H9 (cell line): ENCODE measurements around the gene MRTFA. TPM values are rescaled to one million over a fixed set of nuclear protein-coding genes. Genes with fewer than 3 reads are reported as not detected.

Source experiments
- DNase-seq: peaks from one replicate; pipeline ENCODE4 v3.0.0-alpha.2; 2017
- H2AFZ ChIP-seq: one replicate; pipeline ENCODE4 v1.6.1; 2013; ENCODE audit warnings: mild to moderate bottlenecking, low read length, control low read depth, moderate library complexity
- H2AK5ac ChIP-seq: 2 replicates; pipeline ENCODE4 v1.6.1; 2013; ENCODE audit warnings: low read length, control low read depth, mixed read lengths; ENCODE audit not compliant: insufficient read length
- H2BK120ac ChIP-seq: one replicate; pipeline ENCODE4 v1.6.1; 2013; ENCODE audit warnings: low read depth, mild to moderate bottlenecking, low read length, control low read depth, inconsistent platforms; ENCODE audit not compliant: poor library complexity, severe bottlenecking
- H2BK12ac ChIP-seq: 2 replicates; pipeline ENCODE4 v1.6.1; 2013; ENCODE audit warnings: low read length, control low read depth, mixed read lengths, low read depth; ENCODE audit not compliant: insufficient read length
- H2BK15ac ChIP-seq: 2 replicates; pipeline ENCODE4 v1.6.1; 2013; ENCODE audit warnings: low read depth, low read length, control low read depth
- H2BK20ac ChIP-seq: one replicate; pipeline ENCODE4 v1.6.1; 2013; ENCODE audit warnings: low read depth, mild to moderate bottlenecking, low read length, control low read depth, inconsistent platforms; ENCODE audit not compliant: poor library complexity, severe bottlenecking
- H2BK5ac ChIP-seq: 2 replicates; pipeline ENCODE4 v1.6.1; 2013; ENCODE audit warnings: low read length, control low read depth, mixed read lengths; ENCODE audit not compliant: insufficient read length
- H3K14ac ChIP-seq: 2 replicates; pipeline ENCODE4 v1.6.1; 2013; ENCODE audit warnings: low read length, control low read depth; ENCODE audit not compliant: insufficient read depth
- H3K18ac ChIP-seq: 2 replicates; pipeline ENCODE4 v1.6.1; 2013; ENCODE audit warnings: low read depth, mild to moderate bottlenecking, mixed read lengths, low read length, control low read depth; ENCODE audit not compliant: insufficient read length
- H3K23ac ChIP-seq: 2 replicates; pipeline ENCODE4 v1.6.1; 2013; ENCODE audit warnings: low read length, control low read depth, mixed read lengths, low read depth; ENCODE audit not compliant: insufficient read length
- H3K23me2 ChIP-seq: 2 replicates; pipeline ENCODE4 v1.6.1; 2013; ENCODE audit warnings: low read depth, mild to moderate bottlenecking, mixed read lengths, low read length, control low read depth; ENCODE audit not compliant: insufficient read length, poor library complexity, severe bottlenecking
- H3K27ac ChIP-seq: 2 replicates; pipeline ENCODE4 v1.5.1; 2013; ENCODE audit warnings: low read length, control low read depth, mixed read lengths, low read depth; ENCODE audit not compliant: insufficient read length
- H3K27me3 ChIP-seq: 2 replicates; pipeline ENCODE4 v1.6.1; 2013; ENCODE audit warnings: low read length, control low read depth, inconsistent platforms; ENCODE audit not compliant: insufficient read depth
- H3K4ac ChIP-seq: 2 replicates; pipeline ENCODE4 v1.6.1; 2013; ENCODE audit warnings: low read depth, mild to moderate bottlenecking, control low read depth, inconsistent platforms, low read length, moderate library complexity
- H3K4me1 ChIP-seq: 2 replicates; pipeline ENCODE4 v1.6.1; 2013; ENCODE audit warnings: low read length, control low read depth, inconsistent platforms; ENCODE audit not compliant: insufficient read depth
- H3K4me2 ChIP-seq: 2 replicates; pipeline ENCODE4 v1.6.1; 2013; ENCODE audit warnings: low read length, control low read depth, mixed read lengths; ENCODE audit not compliant: insufficient read length, insufficient read depth
- H3K56ac ChIP-seq: 2 replicates; pipeline ENCODE4 v1.6.1; 2013; ENCODE audit warnings: low read depth, mild to moderate bottlenecking, mixed read lengths, low read length, control low read depth; ENCODE audit not compliant: insufficient read length
- H3K79me1 ChIP-seq: 2 replicates; pipeline ENCODE4 v1.6.1; 2013; ENCODE audit warnings: low read depth, mild to moderate bottlenecking, moderate library complexity, low read length, control low read depth, inconsistent platforms; ENCODE audit not compliant: insufficient read depth, poor library complexity, severe bottlenecking
- H3K79me2 ChIP-seq: 2 replicates; pipeline ENCODE4 v1.6.1; 2013; ENCODE audit warnings: low read length, control low read depth, inconsistent platforms; ENCODE audit not compliant: insufficient read depth
- H3K9ac ChIP-seq: 2 replicates; pipeline ENCODE4 v1.6.1; 2013; ENCODE audit warnings: low read length, control low read depth, mixed read lengths; ENCODE audit not compliant: insufficient read length; ENCODE audit errors: extremely low read depth
- H3K9me3 ChIP-seq: one replicate; pipeline ENCODE4 v1.6.1; 2013; ENCODE audit warnings: low read depth, low read length, inconsistent platforms; ENCODE audit not compliant: control insufficient read depth
- H3T11ph ChIP-seq: one replicate; pipeline ENCODE4 v1.6.1; 2013; ENCODE audit warnings: mild to moderate bottlenecking, low read length, control low read depth, inconsistent platforms
- H4K20me1 ChIP-seq: one replicate; pipeline ENCODE4 v1.6.1; 2013; ENCODE audit not compliant: control insufficient read depth, insufficient read length, insufficient read depth
- H4K5ac ChIP-seq: 2 replicates; pipeline ENCODE4 v1.6.1; 2013; ENCODE audit warnings: low read depth, mild to moderate bottlenecking, mixed read lengths, low read length, control low read depth; ENCODE audit not compliant: insufficient read length
- H4K8ac ChIP-seq: replicated peaks from 2 replicates; pipeline ENCODE4 v1.6.1; 2013; ENCODE audit warnings: low read length, control low read depth, mixed read lengths, low read depth; ENCODE audit not compliant: insufficient read length
- H4K91ac ChIP-seq: 2 replicates; pipeline ENCODE4 v1.6.1; 2013; ENCODE audit warnings: low read depth, mild to moderate bottlenecking, moderate library complexity, mixed read lengths, low read length, control low read depth; ENCODE audit not compliant: insufficient read length
- H3K27ac Mint-ChIP-seq, 3 experiments: 2 replicates in 2 of 3; 3 replicates in 1 of 3; pipeline ENCODE4 v1.8.0; 2020 to 2021; ENCODE audit warnings: mixed read lengths in 3 of 3, mild to moderate bottlenecking in 1 of 3, moderate library complexity in 1 of 3
- H3K27me3 Mint-ChIP-seq: 2 replicates; pipeline ENCODE4 v1.8.0; 2021; ENCODE audit warnings: low read depth, mild to moderate bottlenecking, moderate library complexity, mixed read lengths
- H3K36me3 Mint-ChIP-seq, 3 experiments: 2 replicates in 2 of 3; 3 replicates in 1 of 3; pipeline ENCODE4 v1.8.0; 2020 to 2021; ENCODE audit warnings: low read depth in 3 of 3, mixed read lengths in 3 of 3; ENCODE audit not compliant: insufficient read depth in 1 of 3
- H3K4me1 Mint-ChIP-seq, 2 experiments: 2 replicates each; pipeline ENCODE4 v1.8.0; 2020; ENCODE audit warnings: mixed read lengths in 2 of 2
- H3K4me3 Mint-ChIP-seq, 2 experiments: 2 replicates in 1 of 2; 3 replicates in 1 of 2; pipeline ENCODE4 v1.8.0; 2020 to 2021; ENCODE audit warnings: mild to moderate bottlenecking in 2 of 2, mixed read lengths in 2 of 2, moderate library complexity in 1 of 2
- H3K9me3 Mint-ChIP-seq, 2 experiments: 2 replicates in 1 of 2; 3 replicates in 1 of 2; pipeline ENCODE4 v1.8.0; 2020; ENCODE audit warnings: mild to moderate bottlenecking in 2 of 2, mixed read lengths in 2 of 2, moderate library complexity in 1 of 2
- WGBS: extraction: QIAGEN DNeasy Blood & Tissue Kit; methylation state at CpG from one replicate; pipeline ENCODE4 v1.1.7; 2013; ENCODE audit warnings: missing lambda C conversion rate, low lambda C conversion rate, mixed read lengths; ENCODE audit not compliant: insufficient read length; ENCODE audit errors: extremely low coverage; 5-methylcytosine and 5-hydroxymethylcytosine counted together
- total RNA-seq: library from RNA; stranded (reverse); gene quantifications from 2 replicates; pipeline ENCODE4 v1.2.1, GENCODE V29; 2021
- TF ChIP-seq, protein P1 (sequence below): fragments of 200-600 bp; sonication (generic); conservative IDR thresholded peaks from 3 replicates; pipeline ENCODE4 v1.8.0; 2021; ENCODE audit warnings: antibody characterized with exemption, mild to moderate bottlenecking

Gene MRTFA
- total RNA-seq, 1 experiment from 2014 or later, result 38.1 TPM

DNA sequence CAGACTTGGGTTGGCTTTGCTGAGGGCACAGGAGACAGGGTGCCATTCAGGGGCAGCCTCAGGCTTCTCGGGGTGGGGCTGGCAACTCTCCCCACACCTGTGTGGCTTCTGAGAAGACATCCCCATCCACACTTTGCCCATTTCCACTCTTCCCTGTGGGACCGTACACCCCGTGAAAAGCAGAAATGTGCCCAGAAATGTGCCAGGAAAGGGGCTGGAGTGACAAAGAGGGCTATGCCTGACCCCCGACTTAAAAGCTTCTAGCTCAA, 215.5 kb downstream of the MRTFA start:
- H2AFZ ChIP-seq, result no peak overlapping the region
- H3K4ac ChIP-seq, result no peak overlapping the region
- no peak overlapping the region for H2BK5ac ChIP-seq
- no peak overlapping the region for H3K4me3 Mint-ChIP-seq
- H3K79me1 ChIP-seq, result no peaks in the 10 kb centered on the region
- H3K79me2 ChIP-seq, result no peaks in the 10 kb centered on the region
- H2AK5ac ChIP-seq, result no peak overlapping the region
- no peaks in the 10 kb centered on the region; the same call in 1 of the 2 replicates for H3K27me3 Mint-ChIP-seq
- no peak overlapping the region for H2BK120ac ChIP-seq
- H3K27me3 ChIP-seq, result no peaks in the 10 kb centered on the region
- no peak overlapping the region for H2BK15ac ChIP-seq
- H2BK12ac ChIP-seq, result no peak overlapping the region
- no peak overlapping the region for H3K27ac ChIP-seq
- H3K56ac ChIP-seq, result no peak overlapping the region
- no peak overlapping the region for H3K9ac ChIP-seq
- no peak overlapping the region for H3T11ph ChIP-seq
- no peak overlapping the region for H3K23ac ChIP-seq
- TF ChIP-seq, protein P1, sequence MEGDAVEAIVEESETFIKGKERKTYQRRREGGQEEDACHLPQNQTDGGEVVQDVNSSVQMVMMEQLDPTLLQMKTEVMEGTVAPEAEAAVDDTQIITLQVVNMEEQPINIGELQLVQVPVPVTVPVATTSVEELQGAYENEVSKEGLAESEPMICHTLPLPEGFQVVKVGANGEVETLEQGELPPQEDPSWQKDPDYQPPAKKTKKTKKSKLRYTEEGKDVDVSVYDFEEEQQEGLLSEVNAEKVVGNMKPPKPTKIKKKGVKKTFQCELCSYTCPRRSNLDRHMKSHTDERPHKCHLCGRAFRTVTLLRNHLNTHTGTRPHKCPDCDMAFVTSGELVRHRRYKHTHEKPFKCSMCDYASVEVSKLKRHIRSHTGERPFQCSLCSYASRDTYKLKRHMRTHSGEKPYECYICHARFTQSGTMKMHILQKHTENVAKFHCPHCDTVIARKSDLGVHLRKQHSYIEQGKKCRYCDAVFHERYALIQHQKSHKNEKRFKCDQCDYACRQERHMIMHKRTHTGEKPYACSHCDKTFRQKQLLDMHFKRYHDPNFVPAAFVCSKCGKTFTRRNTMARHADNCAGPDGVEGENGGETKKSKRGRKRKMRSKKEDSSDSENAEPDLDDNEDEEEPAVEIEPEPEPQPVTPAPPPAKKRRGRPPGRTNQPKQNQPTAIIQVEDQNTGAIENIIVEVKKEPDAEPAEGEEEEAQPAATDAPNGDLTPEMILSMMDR, result no peak
- H4K8ac ChIP-seq, result no peak overlapping the region
- H3K9me3 Mint-ChIP-seq, result no peaks in the 10 kb centered on the region
- H3K4me1 Mint-ChIP-seq, result 0 out of 4 replicates have a peak, but pooled peaks cover 0 to 6% of the 10 kb centered on the region in 2 experiments
- H3K27ac Mint-ChIP-seq, result no peak overlapping the region; a peak in 1 of 7 replicates
- H4K91ac ChIP-seq, result no peak overlapping the region
- H3K14ac ChIP-seq, result no peak overlapping the region
- no peak overlapping the region for H2BK20ac ChIP-seq
- no peaks in the 10 kb centered on the region for H3K9me3 ChIP-seq
- DNase-seq, result no peak
- H3K4me1 ChIP-seq, result no peaks in the 10 kb centered on the region
- H3K4me2 ChIP-seq, result no peak overlapping the region
- H4K5ac ChIP-seq, result no peak overlapping the region
- no peaks in the 10 kb centered on the region for H3K23me2 ChIP-seq
- no peak overlapping the region for H3K18ac ChIP-seq
- H4K20me1 ChIP-seq, result no peaks in the 10 kb centered on the region
- H3K36me3 Mint-ChIP-seq, result peaks cover 11 to 46% (median 46%) of the 10 kb centered on the region in 3 experiments
- no CpG with 5 or more reads among the region's 4 CpGs for WGBS
